NCI-H748 treated with DMSO at 0.1 percent for 48 hours (cell line): ENCODE results near the gene FGR.
"Not testable (repeated sequence)": the region's sequence is repeated elsewhere in the genome, so short reads cannot be mapped to it uniquely, and the experiment has no call there.

Experiments used
- DNase-seq: peaks from one replicate; lab custom pipeline; 2025; lab: John Stamatoyannopoulos, UW

Gene FGR

DNA sequence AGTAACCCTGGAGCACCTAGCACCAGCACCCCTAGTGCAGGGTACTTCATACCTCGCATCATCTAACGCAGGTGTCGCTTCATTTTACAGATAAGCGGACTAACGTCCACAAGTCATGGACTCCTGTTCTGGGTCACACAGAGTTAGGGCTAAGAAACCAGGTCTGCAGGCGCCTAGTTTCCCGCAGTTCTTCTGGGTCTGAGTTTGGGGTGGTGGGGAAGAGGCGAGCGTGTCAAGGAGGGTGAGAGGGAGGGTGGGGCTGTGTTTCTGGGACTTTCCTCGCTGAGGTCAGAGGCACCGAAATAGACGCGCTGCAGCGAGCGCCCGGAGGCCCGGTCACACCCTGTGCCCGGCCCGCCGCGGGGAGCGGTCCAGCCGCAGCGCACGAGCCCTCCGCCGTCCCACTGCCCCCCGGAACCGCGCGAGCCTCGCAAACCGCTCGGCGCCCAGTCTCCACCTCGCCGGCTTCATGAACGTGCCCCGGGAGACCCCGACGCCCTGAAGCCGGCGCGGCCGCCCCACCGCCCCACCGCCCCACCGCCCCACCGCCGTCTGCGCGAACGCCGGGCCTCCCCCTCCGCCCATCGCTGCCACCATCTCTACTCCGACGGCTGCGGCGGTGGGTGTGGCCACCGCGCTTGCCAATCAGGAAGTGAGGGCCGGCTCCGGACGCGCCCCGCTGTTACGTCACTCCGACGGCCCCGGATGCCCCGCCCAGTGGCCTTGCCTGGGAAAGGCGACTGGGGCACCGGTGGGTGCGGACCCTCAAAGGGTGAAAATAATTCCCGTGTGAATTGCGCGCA, 24.7 kb upstream of the FGR start:
- DNase-seq = peak; percentile 39

DNA sequence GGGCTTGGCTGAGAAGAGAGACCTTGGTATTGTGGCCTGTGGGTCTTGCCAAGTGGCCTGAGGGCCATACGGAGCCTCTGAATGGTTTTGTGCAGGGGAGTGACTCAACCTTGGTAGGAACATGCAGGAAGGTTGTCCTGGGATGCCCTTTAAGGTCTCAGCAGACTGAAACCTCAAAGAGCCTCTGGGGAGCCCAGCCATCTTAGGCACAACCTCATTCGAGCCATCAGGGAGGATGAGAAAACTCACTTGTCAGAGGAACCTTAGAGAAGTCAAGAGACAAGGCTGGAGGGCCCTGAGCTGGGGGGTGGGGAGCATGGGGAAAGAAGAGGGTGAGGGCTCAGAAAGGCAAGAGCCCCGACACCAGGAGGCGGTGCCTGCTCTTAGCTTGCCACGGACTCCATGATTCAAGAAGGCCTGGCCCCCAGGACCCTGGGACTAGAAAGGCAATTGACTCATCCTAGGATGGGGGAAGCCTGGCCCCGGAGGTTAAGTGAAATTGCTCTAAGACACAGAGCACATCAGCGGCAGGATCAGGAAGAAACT, 24.0 kb upstream of the FGR start:
- DNase-seq = no peak

DNA sequence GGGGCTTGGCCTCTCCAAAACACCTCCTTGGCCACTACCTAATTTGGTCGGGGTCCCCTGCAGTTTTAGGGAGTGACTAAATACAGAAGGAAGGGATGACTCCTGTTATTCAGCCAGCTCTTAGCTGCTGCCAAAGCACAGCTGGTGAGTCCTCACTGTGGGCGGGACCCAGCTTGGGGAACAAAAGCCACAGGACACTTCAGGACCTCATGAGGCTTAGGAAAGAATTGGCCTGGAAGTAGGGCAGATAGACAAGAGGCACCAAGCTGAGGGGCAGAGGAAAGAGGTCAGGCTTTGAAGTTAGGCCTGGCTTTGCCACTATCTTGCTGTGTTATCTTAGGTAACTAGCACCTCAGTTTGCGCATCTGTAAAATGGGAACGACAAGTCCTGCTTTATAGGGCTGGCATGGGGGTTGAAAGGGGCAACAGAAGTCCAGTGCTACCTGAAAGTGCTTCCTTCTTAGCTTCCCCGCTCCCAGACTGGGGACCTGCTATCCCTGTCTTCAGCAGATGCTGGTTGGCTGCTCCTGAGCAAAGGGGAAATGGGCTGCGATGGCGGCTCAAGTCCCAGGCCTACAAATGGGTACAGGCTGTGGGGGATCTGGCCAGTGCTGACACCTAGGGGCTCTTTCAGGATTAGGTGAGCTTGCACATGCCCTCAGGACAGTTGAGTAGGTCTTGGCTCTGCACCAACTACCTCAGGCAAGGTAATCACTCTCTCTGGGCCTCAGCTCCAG, 21.3 kb upstream of the FGR start:
- DNase-seq = no peak

DNA sequence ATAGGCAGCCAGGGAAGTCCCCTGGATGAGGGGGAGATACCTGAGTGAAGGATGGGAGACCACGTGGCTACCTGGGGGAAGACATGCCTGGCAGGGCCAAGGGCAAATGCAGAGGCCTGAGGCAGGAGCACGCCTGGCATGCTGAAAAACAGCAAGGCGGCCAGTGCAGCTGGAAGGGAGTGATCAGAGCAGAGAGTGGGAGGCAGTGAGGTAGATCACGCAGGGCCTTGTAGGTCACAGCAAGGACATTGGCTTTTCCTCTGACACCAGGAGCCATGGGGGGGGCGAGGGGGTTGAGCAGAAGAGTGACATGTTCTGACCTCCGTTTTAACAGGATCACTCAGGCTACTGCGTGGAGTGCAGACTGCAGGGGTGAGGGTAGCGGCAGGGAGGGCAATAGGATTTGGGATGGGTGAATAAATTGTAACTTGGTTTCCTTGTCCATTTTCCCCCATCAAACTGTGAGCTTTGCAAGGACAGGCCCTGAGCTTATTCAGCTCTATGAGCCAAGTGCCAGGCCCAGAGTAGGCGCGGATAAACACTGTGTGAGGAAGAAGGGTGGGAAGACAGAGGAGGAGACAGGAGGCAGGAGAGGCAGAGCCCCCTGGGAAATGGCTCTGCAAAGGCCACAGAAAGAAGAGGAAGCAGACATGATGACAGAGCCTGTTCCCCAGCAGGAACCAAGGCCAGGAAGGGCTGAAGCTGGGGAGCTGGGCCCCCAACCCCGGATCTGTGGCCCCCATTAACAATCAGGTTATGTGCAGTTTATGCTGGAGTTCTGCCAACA, 20.4 kb upstream of the FGR start:
- DNase-seq = no peak

DNA sequence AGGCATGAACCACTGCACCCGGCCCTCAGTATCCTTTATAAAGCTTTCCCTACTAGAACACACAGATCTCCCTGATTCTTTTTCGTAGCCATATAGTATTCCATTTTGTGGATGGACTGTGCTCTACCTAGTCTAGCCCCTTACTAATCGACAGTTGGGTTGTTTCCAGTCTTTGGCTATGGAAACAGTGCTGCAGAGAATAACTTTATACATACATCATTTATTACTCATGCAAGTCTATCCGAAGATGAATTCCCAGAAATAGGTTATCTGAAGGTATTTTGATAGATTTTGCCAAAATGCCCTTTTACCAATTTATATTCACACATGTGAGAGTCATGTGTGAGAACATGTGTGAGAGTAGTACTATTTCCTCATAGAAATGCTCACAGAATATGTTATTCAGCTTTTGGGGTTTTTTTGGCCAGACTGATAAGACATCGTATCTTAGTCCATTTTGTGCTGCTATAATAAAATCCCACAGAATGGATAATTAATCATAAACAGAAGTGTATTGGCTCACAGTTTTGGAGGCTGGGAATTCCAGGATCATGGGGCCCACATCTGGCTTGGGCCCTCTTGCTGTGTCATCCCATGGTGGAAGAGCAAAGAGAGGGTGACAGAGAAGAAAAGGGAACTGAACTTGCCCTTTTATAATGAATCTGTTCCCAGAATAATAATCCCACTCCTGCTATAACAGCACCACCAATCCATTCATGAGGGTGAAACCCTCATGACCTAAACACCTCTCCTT, 17.3 kb upstream of the FGR start:
- no peak for DNase-seq

DNA sequence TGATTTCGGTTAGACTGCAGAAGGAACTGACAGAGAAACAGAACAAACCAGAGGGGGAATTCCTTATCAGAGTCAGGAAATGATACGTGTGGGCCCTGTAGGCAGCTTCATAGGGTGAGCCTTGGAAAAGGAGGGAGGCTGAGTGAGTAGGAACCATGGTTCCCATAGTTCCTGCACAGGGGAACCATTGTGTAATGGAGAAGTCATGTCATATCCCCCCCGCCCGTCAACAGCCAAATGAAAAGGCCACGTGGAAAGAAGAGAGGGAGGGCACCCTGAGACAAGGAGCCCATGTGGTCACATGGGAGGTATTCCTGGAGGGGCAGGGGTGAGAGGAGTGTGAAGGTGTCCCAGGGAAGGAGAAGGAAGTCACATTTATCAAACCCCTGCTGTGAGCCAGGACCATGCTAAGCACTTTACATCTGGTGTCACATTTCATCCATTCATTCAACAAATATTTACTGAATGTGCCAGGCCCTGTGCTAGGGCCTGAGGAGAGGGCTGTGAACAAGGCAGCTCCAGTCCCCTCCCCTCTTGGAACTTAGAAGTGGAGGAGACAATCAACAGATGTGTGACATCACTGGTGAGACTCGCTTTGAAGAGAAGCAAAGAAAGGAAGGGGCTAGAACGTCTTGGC, 15.7 kb upstream of the FGR start:
- no peak for DNase-seq

DNA sequence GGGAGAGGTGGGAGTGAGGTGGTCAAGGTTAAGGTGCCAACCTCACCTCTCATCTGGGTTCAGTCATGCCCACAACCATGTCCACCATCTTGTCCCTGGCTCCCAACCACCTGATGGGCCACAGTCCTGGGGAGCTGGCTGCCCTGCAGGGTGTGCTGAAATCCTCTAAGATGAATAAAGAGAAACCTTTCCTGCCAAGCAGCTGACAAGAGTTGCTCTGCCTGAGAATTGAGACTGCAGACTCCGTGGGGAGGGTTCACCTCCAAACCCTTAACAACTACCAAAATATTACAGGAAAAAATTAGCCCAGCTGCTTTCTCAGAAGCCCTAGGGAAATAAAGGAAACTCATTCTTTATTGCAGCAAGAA, 15.2 kb upstream of the FGR start:
- no peak for DNase-seq

DNA sequence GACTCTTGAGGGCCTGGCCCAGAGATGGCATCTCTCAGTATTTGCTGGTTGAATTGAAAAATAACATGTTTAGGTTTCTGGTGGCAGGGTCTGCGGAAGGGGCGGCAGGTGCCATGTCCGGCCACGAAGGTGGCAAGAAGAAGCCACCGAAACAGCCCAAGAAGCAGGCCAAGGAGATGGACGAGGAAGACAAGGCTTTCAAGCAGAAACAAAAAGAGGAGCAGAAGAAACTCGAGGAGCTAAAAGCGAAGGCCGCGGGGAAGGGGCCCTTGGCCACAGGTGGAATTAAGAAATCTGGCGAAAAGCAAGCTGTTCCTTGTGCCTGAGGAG, 14.3 kb upstream of the FGR start:
- DNase-seq = no peak

DNA sequence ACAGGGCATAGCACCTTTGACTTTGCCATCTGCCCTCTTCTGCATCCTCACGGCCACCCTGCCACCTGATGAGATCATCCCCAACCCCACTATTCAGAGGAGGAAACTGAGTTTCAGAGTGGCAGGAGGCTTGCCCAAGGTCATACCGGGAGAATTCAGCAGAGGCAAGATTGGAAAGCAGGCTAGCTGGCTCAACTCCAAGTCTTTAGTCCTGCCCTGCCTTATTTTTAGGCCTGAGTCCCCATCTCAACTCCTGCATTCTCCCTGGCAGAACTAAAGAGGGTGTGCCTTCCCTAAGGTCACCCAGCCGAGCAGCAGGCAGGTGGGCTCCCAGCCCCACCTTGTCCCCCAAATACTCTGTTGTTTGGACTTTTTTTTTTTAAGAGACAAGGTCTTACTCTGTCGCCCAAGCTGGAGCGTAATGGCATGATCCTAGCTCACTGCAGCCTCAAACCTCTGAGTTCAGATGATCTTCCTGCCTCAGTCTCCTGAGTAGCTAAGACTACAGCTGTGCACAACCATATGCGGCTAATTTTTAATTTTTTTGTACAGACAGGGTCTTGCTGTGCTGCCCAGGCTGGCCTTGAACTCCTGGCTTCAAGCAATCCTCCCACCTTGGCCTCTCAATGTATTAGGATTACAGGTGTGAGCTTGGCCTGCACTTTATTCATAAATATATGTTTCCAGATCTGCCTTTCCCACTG, 13.8 kb upstream of the FGR start:
- no peak for DNase-seq

DNA sequence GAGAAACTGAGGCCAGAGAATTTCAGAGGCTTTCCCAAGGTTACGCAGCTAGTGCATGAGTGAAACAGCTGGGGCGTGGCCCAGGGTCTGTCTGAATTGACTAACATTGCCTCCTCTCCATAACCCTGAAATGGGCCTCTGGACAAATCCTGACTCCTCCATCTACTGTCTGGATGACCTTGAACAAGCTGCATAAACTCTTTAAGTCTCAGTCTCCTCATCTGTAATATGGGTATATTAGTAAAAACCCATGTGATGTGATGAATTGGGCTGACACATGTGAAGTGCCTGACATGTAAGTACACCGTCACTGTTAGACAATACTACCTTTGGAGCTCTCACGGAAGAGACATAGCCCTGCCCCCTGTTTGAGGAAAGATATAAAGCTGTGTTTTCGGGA, 12.3 kb upstream of the FGR start:
- DNase-seq = no peak

DNA sequence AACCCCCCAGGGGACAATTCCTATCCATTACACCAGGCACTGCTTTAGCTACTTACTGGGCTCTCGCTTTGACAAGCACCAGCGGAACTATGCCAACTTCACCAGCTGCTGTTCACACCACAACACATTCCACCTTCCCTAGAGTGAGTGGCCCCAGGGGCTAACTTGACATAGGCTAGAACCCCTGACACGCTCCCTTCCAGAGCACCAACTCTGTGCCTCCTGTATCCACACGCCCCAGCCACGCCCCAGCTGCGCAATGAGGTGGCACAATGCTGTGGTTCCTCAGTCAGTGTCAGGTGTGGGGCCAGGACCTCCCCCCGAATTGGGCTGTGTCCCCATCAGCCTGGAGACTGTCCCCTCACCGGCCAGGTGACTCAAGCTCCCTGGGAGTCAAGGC, 11.7 kb upstream of the FGR start:
- no peak for DNase-seq

DNA sequence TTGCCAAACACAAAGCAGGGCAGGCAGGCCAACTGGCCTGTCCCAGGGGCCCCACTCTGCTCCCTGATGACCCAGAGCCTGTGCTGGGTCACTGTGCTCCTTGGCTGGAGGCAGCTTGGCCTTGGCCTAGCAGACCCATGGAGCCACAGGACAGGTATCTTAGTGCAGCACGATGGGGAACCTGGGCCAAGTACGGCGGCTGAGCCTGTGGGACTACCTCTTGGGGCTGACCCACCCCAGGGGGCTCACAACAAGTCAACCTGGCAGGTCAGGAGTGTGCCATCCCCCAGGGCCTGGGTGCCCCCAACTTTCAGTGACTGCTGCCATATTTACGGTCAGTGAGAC, 10.1 kb upstream of the FGR start:
- no peak for DNase-seq

DNA sequence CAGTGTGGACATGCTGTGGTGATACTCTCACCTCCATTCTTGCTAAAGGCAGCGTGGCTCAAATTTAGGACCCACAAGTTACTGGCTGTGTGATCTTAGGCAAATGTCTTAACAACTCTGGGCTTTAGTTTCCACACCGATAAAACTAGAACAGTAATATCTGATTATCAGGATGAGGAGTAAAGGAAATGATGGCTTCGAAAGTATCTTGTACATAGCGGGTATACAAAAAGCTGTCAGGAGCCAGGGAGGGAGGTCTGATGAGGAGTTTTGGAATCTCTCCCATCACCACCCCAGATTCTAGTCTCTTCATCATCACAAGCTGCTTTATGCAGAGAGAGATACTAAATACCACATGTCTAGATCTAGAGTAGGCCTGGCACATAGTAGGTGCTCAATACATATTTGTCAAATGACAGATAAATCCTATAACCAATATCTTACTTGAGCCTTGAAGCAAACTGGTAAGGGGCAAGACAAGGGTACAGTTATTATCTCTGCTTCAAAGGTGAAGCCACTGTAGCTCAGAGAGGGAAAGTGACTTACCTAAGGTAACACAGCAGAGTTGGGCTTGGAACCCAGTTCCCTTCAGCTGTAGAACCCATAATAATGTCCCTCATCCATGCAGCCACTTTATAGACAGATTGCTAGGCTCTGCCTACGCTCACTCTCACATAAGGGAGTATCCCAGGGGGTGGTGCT, 9.5 kb upstream of the FGR start:
- DNase-seq = no peak

DNA sequence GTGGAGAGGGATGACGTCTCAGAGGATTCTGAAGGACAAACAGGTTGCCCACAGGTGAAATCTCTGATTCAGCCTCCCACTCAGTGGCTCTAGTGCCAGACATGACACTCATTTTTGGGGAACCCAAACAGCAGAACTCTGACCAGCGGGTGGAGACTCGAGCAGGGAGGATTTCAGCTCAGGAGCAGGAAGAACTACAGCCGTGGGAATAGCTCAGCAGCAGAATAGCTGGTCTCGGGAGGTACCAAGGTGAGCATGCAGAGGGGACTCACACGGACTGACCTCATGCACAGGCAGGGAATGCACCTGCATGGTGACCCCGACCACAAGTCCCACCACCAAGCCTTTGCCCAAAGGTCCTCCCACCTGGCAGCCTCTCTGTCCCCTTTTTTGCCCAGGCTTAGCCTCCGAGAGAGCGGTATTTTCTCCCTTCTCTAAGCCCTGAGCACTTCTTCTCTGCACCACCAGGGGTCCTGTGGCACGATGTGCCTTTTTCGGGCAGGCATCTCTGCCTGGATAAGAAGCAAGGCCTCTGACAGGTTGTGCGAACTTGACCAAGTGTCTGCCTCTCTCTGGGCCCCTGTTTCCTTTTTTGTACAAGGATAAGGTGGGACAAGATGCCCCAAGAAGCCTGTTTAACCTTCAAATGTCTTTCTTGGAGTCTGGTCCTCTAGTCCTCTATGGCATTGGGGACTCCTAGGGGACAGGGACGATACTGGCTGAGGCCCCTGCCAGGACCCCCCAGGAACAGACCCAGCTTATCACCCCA, 8.8 kb upstream of the FGR start:
- DNase-seq = no peak

DNA sequence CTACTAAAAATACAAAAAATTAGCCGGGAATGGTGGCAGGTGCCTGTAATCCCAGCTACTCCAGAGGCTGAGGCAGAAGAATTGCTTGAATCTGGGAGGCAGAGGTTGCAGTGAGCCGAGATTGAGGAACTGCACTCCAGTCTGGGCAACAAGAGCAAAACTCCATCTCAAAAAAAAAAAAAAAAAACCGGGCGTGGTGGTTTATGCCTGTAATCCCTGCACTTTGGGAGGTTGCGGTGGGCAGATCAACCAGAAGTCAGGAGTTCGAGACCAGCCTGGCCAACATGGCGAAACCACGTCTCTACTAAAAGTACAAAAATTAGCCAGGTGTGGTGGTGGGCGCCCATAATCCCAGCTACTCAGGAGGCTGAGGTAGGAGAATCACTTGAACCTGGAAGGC, 5.5 kb upstream of the FGR start:
- not testable (repeated sequence) for DNase-seq

DNA sequence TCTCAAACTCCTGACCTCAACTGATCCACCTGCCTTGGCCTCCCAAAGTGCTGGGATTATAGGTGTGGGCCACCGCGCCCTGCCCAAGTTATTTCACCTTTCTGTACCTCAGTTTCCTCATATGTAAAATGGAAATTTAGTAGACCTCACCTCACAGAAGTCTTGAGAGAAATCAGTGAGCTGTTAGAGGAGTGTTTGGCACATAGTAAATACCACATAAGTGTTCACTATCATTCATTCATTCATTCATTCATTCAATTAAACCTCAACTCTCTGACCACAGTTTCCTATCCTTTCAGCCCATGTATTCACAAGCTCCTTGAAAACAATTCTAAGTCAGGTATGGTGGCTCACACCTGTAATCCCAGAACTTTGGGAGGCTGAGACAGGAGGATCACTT, 3.8 kb upstream of the FGR start:
- DNase-seq = no peak

DNA sequence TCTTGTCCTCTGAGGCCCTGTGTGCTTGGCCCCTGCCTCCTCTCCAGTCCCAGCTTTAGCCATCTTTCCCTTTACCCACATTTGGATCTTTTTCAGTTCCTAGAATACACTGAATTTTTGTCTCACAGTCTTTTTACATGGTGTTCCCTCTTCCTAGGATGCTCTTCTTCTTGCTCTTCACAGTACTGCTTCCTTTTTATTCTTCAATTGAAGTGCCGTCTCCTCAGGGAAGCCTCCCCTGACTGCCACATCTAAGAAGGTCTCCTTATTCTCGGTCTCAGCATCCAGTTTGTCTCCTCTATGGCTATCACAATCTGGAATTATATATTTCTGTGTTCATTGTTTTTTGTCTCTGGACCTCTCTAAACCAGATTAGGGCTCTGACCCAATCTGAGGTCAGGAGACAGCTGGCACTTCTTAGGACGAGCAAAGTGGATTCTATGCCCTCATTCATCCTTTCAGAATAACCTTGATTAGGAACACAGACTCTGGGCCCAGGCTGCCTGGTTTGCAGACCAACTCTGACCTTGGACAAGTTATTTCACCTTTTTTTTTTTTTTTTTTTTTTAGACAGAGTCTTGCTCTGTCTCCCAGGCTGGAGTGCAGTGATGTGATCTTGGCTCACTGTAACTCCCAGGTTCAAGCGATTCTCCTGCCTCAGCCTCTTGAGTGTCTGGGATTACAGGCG, 3.2 kb upstream of the FGR start:
- no peak for DNase-seq

DNA sequence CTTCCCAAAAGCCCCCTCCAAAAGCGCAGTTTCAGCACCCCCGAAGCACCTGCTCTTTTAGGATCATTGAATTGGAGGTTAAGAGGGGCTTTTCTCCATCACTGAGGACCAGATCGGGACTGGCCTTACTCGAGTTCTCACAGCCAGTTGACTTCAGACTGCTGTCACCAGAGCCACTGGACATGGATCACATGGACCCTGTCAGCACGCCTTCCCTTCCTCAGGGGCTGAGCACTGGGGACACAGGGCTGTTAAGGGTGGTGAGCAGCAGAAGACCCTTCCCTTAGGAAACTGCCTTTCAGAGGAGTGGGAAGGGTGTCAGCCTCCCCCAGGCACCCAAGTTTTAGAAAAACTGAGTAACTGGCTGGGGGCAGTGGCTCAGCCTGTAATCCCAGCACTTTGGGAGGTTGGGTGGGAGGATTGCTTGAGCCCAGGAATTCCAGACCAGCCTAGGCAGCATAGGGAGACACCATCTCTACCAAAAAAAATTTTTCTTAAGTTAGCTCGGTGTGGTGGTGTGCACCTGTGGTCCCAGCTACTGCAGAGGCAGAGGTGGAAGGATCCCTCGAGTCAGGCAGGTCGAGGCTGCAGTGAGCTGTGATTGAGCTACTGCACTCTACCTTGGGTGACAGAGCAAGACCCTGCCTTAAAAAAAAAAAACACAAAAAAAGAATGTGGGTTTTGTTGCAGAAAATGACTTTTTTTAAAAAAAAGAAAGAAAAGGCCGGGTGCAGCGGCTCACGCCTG, 584 bp upstream of the FGR start:
- DNase-seq = no peak
